Choroid plexus epithelial cell (primary cell): ENCODE results near the gene FAM174C.

Experiments
- DNase-seq: peaks from one replicate; pipeline ENCODE4 v3.0.0-alpha.2; 2010; ENCODE audit warnings: low read depth
- H3K4me3 ChIP-seq: 2 replicates; pipeline ENCODE4 v1.5.1; 2011; ENCODE audit warnings: low read depth, mild to moderate bottlenecking, control low read depth, low read length, moderate library complexity
- CTCF ChIP-seq: conservative IDR thresholded peaks from 2 replicates; pipeline ENCODE4 v1.5.1; 2011; ENCODE audit warnings: low read depth, mild to moderate bottlenecking, control low read depth, inconsistent platforms, low read length, moderate library complexity

FAM174C gene

GRCh38 chr19:1229924-1230782 lies 45.2 kb upstream of the FAM174C start:
- no peak overlapping the region for H3K4me3 ChIP-seq
- no peak for TF ChIP-seq CTCF
- no peak for DNase-seq

GRCh38 chr19:1230783-1231489 lies 44.4 kb upstream of the FAM174C start:
- no peak for TF ChIP-seq CTCF
- no peak for DNase-seq
- H3K4me3 ChIP-seq = no peak overlapping the region

GRCh38 chr19:1231729-1232637 lies 43.3 kb upstream of the FAM174C start:
- TF ChIP-seq CTCF = no peak

DNA sequence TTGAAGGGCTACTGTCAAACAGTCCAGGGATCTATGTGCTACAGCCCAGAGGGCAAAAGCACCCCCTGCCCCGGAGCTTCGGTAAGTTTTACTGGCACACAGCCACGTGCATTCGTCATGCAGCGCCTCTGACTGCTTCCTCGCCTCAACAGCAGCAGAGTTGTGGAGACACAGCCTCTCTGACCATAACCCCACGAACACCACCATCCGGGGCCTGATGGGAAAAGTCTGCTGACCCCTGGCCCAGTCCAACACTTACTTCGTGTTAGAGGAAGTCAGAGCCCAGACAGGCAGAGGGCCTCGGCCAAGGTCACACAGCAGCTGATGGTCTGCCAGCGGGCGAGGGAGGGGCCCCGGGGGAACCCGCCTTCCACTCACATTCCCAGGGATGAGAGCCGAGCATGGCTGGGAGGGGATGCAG lies 42.7 kb upstream of the FAM174C start:
- peak; percentile 75 for DNase-seq
- TF ChIP-seq CTCF = no peak

More at GRCh38 chr19:1231729-1232637, 43.3 kb upstream of the FAM174C start:
- no peak overlapping the region for H3K4me3 ChIP-seq
- DNase-seq = no peak

GRCh38 chr19:1233115-1233667 lies 42.1 kb upstream of the FAM174C start:
- H3K4me3 ChIP-seq = no peak overlapping the region
- DNase-seq = no peak
- TF ChIP-seq CTCF = no peak

More for the DNA sequence above, 42.7 kb upstream of the FAM174C start:
- H3K4me3 ChIP-seq = no peak overlapping the region
